ENCODE data around the gene ADSL. TPM values are rescaled to one million over a fixed set of nuclear protein-coding genes. Genes with fewer than 3 reads are reported as not detected.

ADSL gene
- total and polyA plus RNA-seq, 2 of the 8 experiments (the other 6 are each of a cell fraction or from before 2014, with no cell fraction given) = 197 to 218 TPM

GRCh38 chr22:40330086-40330485, 16.2 kb upstream of the ADSL start:
- Histone ChIP-seq H3K9ac (replicated peaks in 1 of 4; ENCODE audit: extremely low read depth in 1 of 4, low read depth in 3 of 4, low read length in 3 of 4) (no peak overlapping the region), H3K14ac (ENCODE audit: insufficient read length) (no peak overlapping the region), H3K4ac (replicated peaks; ENCODE audit: insufficient read length, low read depth, low read length) (no peak overlapping the region), H3K9me3 (ENCODE audit: insufficient read depth in 2 of 2, low read depth in 1 of 2, low read length in 1 of 2) (no peaks in the 10 kb centered on the region), H2BK120ac (replicated peaks; ENCODE audit: low read depth, low read length) (no peak overlapping the region), H3K4me3 (ENCODE audit: extremely low read depth in 1 of 4, insufficient read depth in 2 of 4, low read depth in 3 of 4, low read length in 4 of 4) (no peak overlapping the region), H4K91ac (replicated peaks; ENCODE audit: insufficient read length, low read length) (no peak overlapping the region), H2AFZ (ENCODE audit: low read length) (no peak overlapping the region), H4K20me1 (replicated peaks in 1 of 2; ENCODE audit: control insufficient read depth in 1 of 2, insufficient read depth in 2 of 2, low read length in 2 of 2) (peaks cover 0 to 2% of the 10 kb centered on the region in 2 experiments), H2BK12ac (ENCODE audit: low read depth, low read length) (no peak overlapping the region), H3K27me3 (replicated peaks in 1 of 4; ENCODE audit: control insufficient read depth in 3 of 4, extremely low read depth in 1 of 4, insufficient read depth in 3 of 4, low read length in 3 of 4) (no peaks in the 10 kb centered on the region), H3K18ac (ENCODE audit: extremely low read depth, low read length) (no peak overlapping the region), H3K23ac (ENCODE audit: insufficient read length) (no peak overlapping the region), H3K4me1 (replicated peaks in 1 of 4; ENCODE audit: control insufficient read depth in 3 of 4, insufficient read depth in 4 of 4, low read length in 3 of 4) (peaks cover 6 to 32% (median 23%) of the 10 kb centered on the region in 4 experiments), H2BK15ac (ENCODE audit: low read length) (no peak overlapping the region), H2BK5ac (ENCODE audit: low read depth, low read length) (no peak overlapping the region), H3K56ac (replicated peaks; ENCODE audit: insufficient read length, low read depth, low read length) (no peak overlapping the region), H3K79me2 (ENCODE audit: control insufficient read depth in 1 of 2, insufficient read depth in 2 of 2, low read length in 2 of 2) (no peaks in the 10 kb centered on the region), H4K5ac (ENCODE audit: insufficient read length, low read depth, low read length) (no peak overlapping the region), H3K23me2 (ENCODE audit: low read depth, low read length) (no peaks in the 10 kb centered on the region), H4K8ac (ENCODE audit: extremely low read depth, insufficient read depth, low read length) (no peak overlapping the region), H3K27ac (ENCODE audit: low read depth, low read length) (no peak overlapping the region), H3K36me3 (ENCODE audit: control insufficient read depth in 2 of 4, insufficient read depth in 4 of 4, low read length in 3 of 4) (no peaks in the 10 kb centered on the region; a peak in 4 of 8 replicates), H2BK20ac (ENCODE audit: low read length) (no peak overlapping the region), H3K4me2 (ENCODE audit: insufficient read depth in 1 of 2, low read depth in 2 of 2, low read length in 2 of 2) (no peak overlapping the region), H3K79me1 (ENCODE audit: low read depth, low read length) (no peaks in the 10 kb centered on the region), H2AK5ac (ENCODE audit: low read depth, low read length) (no peak overlapping the region)
- DNase-seq (ENCODE audit: low read depth in 1 of 2, low spot score in 2 of 2) = no peak
- POLR2A ChIA-PET (ENCODE audit: partially characterized antibody) = interaction anchor here (1.2 to 1.7 kb wide), 3 partner anchors 11 to 40 kb away, joined by 4 to 6 read pairs (median 4); partner anchors contain the start of gene SGSM3
- WGBS, 2 experiments (ENCODE audit: extremely low coverage in 1 of 2, insufficient coverage in 1 of 2, insufficient read length in 1 of 2, insufficient replicate concordance in 2 of 2, low coverage in 1 of 2, low lambda C conversion rate in 2 of 2, missing lambda C conversion rate in 1 of 2) = 96% methylated on average over 4 of the region's 4 CpGs; no CpG with 5 or more reads in 1 of the 2 experiments
- CTCF ChIA-PET (ENCODE audit: partially characterized antibody) = no interaction called here
- no peak for FAIRE-seq
- TF ChIP-seq ZNF274 (IDR thresholded peaks at IDR 0.05; ENCODE audit: borderline replicate concordance, extremely low read depth, low read length) = no peak
- no peak for TF ChIP-seq CHD1 (IDR thresholded peaks at IDR 0.05; ENCODE audit: low read depth, low read length)
- TF ChIP-seq SIX5 (IDR thresholded peaks at IDR 0.05; ENCODE audit: low read depth, low read length) = no peak
- TF ChIP-seq CBX8 (IDR thresholded peaks at IDR 0.05; ENCODE audit: borderline replicate concordance, low read depth, low read length) = no peak
- TF ChIP-seq POU5F1 (IDR thresholded peaks at IDR 0.05; ENCODE audit: low read depth, low read length) = no peak
- no peak for TF ChIP-seq MAX (IDR thresholded peaks at IDR 0.05)
- no peak for TF ChIP-seq SP2 (IDR thresholded peaks at IDR 0.05; ENCODE audit: low read length)
- no peak for TF ChIP-seq JUND (IDR thresholded peaks at IDR 0.05; ENCODE audit: low read length)
- TF ChIP-seq JUN (IDR thresholded peaks at IDR 0.05; ENCODE audit: low read depth, low read length) = no peak
- no peak for TF ChIP-seq SP4 (IDR thresholded peaks at IDR 0.05; ENCODE audit: low read length)
- no peak for TF ChIP-seq BRCA1 (IDR thresholded peaks at IDR 0.05; ENCODE audit: low read depth, low read length)
- TF ChIP-seq YY1 (IDR thresholded peaks at IDR 0.05; ENCODE audit: low read depth, low read length) = no peak
- TF ChIP-seq HDAC6 (IDR thresholded peaks at IDR 0.05; ENCODE audit: low read depth, low read length) = no peak
- no peak for TF ChIP-seq NANOG (IDR thresholded peaks at IDR 0.05; ENCODE audit: insufficient read depth, low read depth, low read length, poor library complexity, severe bottlenecking)

All from H1 (cell line).